GM12873 (cell line): ENCODE results near the gene FOXP1.

Source experiments
- CTCF ChIP-seq: IDR thresholded peaks from 2 replicates; pipeline ENCODE4 v1.5.1; 2012; ENCODE audit warnings: low read depth, mild to moderate bottlenecking, moderate library complexity, low read length, control low read depth; ENCODE audit not compliant: insufficient read depth; ENCODE audit errors: missing control alignments

FOXP1 gene

GRCh38 chr3:71578054-71578751 is 5.3 kb downstream of the FOXP1 start:
- no peak for TF ChIP-seq CTCF

- TF ChIP-seq CTCF = no peak
These were observed 6.5 kb downstream of the FOXP1 start for GRCh38 chr3:71577011-71577410.

GRCh38 chr3:71575433-71575832 is 8.1 kb downstream of the FOXP1 start:
- no peak for TF ChIP-seq CTCF

- no peak for TF ChIP-seq CTCF
These were observed 10.3 kb downstream of the FOXP1 start for GRCh38 chr3:71573181-71573580.

- no peak for TF ChIP-seq CTCF
These were observed 13.0 kb downstream of the FOXP1 start for GRCh38 chr3:71570546-71570945.

GRCh38 chr3:71568207-71568606 is 15.3 kb downstream of the FOXP1 start:
- no peak for TF ChIP-seq CTCF

- TF ChIP-seq CTCF = no peak
These were observed 16.8 kb downstream of the FOXP1 start for GRCh38 chr3:71566776-71567175.
